Body of pancreas (tissue), 4 donors: ENCODE data around the gene IL24. TPM values are rescaled to one million over a fixed set of nuclear protein-coding genes. Genes with fewer than 3 reads are reported as not detected.

Experiments used
- ATAC-seq: fragments of 150-250 bp; one replicate; pipeline ENCODE4 v1.9.1; 2016
- DNase-seq, 4 donors: peaks; one replicate each; pipeline ENCODE4 v3.0.0-alpha.2; 2019
- H3K27ac ChIP-seq, 4 donors: fragments of 200-600 bp; sonication (generic); 1 replicate in 3 of 4; 2 replicates in 1 of 4; pipeline versions ENCODE4 v1.5.1 to v1.6.1; 2016 to 2019; ENCODE audit warnings: mild to moderate bottlenecking in 1 of 4, mixed read lengths in 1 of 4, moderate library complexity in 1 of 4
- H3K27me3 ChIP-seq, 2 donors: fragments of 200-600 bp; sonication (generic); one replicate each; pipeline ENCODE4 v1.6.0; 2016; ENCODE audit warnings: mild to moderate bottlenecking in 1 of 2
- H3K36me3 ChIP-seq, 2 donors: fragments of 200-600 bp; sonication (generic); replicated peaks in 1 of 2; 2 replicates each; pipeline ENCODE4 v1.5.1; 2016; ENCODE audit warnings: low read depth in 2 of 2; ENCODE audit not compliant: insufficient read depth in 1 of 2
- H3K4me1 ChIP-seq: fragments of 200-600 bp; sonication (generic); one replicate; pipeline ENCODE4 v1.6.0; 2016
- H3K4me3 ChIP-seq, 2 donors: fragments of 200-600 bp; sonication (generic); 1 replicate in 1 of 2; 2 replicates in 1 of 2; pipeline ENCODE4 v1.5.1; 2016 to 2019
- H3K9me3 ChIP-seq, 3 donors: fragments of 200-600 bp; sonication (generic); 1 replicate in 2 of 3; 2 replicates in 1 of 3; pipeline ENCODE4 v1.5.1; 2016
- POLR2A ChIP-seq, 3 donors: fragments of 450-650 bp; IDR thresholded peaks; one replicate each; pipeline ENCODE4 v1.6.1; 2016; ENCODE audit warnings: antibody characterized with exemption in 3 of 3, mild to moderate bottlenecking in 2 of 3
- WGBS, 2 donors: methylation state at CpG; one replicate each; pipeline ENCODE4 v1.1.5; 2017; 5-methylcytosine and 5-hydroxymethylcytosine counted together
- intact Hi-C: fragments of 100-400 bp; cut with DNase I; formaldehyde crosslinking; loops from one replicate; pipeline ENCODE4 v1.15.1; 2023
- total RNA-seq, 2 donors: library from RNA; depleted of rRNA; stranded (reverse); fragments of >200 nt; gene quantifications; one replicate each; pipeline ENCODE4 v1.1.0, GENCODE V29; 2016
- TF ChIP-seq, protein P1 (sequence below), 7 experiments: fragments of 450-650 bp in 4 of 7; fragments of 200-600 bp in 3 of 7; sonication (generic) in 3 of 7; IDR thresholded peaks; one replicate each; pipeline ENCODE4 v1.5.1; 2016 to 2019; ENCODE audit warnings: antibody characterized with exemption in 7 of 7

Gene IL24
- total RNA-seq, 2 donors from 2014 or later = not detected

DNA sequence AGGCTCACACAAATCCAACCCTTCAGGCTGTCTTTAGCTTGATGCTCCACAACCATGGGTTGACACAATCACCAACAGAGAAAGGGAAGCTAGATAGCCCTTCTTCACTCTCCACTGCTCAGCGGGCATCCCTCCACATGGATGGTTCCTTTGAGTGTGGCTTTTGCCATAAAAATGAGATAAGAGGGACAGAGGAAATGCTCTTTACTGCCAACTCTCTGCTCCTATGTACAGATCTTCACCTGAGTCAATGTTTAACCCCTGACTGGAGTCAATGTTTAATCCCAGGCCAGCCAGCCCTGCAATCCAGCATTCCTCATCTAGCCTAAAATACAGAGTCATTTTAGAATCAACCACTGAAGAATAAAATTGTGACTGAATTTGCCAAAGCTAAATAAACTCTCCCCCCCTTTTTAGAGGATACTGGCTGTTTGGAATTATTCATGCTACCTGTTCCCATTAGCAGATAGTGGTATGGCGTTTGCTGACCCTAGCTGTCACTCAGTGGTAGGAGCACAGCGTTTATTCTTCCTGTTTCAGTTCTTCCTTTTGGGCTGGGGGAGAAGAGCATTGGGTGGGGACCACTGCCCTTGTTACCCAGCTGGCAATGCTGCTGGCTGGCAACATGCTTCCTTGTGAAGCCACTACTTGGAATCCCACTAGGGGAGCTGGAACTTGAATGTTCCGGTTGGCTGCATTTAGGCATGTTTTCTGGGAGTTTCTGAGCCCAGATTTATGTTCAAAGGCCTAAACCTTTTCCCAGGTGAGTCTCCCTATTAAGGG lies 54.3 kb downstream of the IL24 start:
- Histone ChIP-seq H3K36me3 (no peaks in the 10 kb centered on the region), H3K4me1 (peaks cover 59% of the 10 kb centered on the region), H3K4me3 (no peak overlapping the region), H3K27me3 (no peaks in the 10 kb centered on the region), H3K27ac (peak overlapping the region; percentile 45 to 86 (median 74)), H3K9me3 (no peaks in the 10 kb centered on the region)
- WGBS, 2 donors = 45 to 54% methylated on average over 4 of the region's 4 CpGs
- peak; percentile 71 for ATAC-seq
- intact Hi-C loops = no loop called here
- TF ChIP-seq, protein P1, sequence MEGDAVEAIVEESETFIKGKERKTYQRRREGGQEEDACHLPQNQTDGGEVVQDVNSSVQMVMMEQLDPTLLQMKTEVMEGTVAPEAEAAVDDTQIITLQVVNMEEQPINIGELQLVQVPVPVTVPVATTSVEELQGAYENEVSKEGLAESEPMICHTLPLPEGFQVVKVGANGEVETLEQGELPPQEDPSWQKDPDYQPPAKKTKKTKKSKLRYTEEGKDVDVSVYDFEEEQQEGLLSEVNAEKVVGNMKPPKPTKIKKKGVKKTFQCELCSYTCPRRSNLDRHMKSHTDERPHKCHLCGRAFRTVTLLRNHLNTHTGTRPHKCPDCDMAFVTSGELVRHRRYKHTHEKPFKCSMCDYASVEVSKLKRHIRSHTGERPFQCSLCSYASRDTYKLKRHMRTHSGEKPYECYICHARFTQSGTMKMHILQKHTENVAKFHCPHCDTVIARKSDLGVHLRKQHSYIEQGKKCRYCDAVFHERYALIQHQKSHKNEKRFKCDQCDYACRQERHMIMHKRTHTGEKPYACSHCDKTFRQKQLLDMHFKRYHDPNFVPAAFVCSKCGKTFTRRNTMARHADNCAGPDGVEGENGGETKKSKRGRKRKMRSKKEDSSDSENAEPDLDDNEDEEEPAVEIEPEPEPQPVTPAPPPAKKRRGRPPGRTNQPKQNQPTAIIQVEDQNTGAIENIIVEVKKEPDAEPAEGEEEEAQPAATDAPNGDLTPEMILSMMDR (IDR thresholded peaks at IDR 0.05) = peak in 1 of 7 experiments; percentile 10
- no peak for TF ChIP-seq POLR2A (IDR thresholded peaks at IDR 0.05)
- peak in 3 of 4 donors; percentile 39 to 58 (median 46) for DNase-seq

DNA sequence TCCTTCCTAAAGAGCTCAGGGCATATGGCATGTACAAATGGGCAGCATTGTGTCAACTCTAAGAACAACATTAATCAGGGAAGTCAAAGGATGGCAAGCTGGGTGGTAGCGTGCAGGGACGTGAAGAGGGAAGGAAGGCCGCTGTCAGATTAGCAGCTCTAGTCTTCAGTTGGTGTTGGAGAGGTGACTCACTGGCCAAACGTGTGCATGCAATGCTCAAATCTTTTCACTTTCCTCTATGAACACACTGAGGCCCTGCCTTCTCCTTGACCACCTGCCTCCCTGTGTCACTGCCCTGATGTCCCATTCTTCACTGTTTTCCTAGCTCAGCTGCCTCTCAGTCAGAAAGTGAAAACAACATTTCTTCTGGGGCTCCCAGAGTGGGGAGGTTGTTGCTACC lies 54.9 kb downstream of the IL24 start:
- Histone ChIP-seq H3K36me3 (no peaks in the 10 kb centered on the region), H3K27me3 (no peaks in the 10 kb centered on the region), H3K4me3 (no peak overlapping the region), H3K27ac (peak overlapping the region; percentile 45 to 86 (median 74)), H3K9me3 (no peaks in the 10 kb centered on the region), H3K4me1 (peaks cover 59% of the 10 kb centered on the region)
- WGBS, 2 donors = 47 to 55% methylated on average over 4 of the region's 4 CpGs
- intact Hi-C loops = no loop called here
- DNase-seq (peak in 1 of 4 donors; percentile 46), ATAC-seq (peak; percentile 28)
- no peak for TF ChIP-seq POLR2A (IDR thresholded peaks at IDR 0.05)
- TF ChIP-seq, protein P1 (IDR thresholded peaks at IDR 0.05) = no peak

DNA sequence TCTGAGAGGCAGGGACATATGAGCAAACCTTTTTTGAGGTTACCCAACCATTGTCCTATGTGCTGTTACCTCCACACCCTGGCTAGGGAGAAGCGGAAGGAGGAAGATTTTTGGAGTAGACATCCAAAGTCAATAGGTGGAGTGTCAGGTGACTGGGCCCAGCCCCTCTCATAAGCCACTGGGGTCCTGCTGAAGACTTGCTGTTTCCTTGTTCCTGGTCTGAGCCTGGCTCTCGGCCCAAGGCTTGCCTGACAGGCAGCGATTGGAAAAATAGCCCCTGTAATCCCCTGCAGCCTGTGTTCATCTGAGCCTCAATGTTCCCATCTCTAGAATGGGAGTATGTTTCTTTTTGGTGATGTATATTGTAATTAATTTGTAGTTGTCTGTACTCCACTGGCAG lies 55.9 kb downstream of the IL24 start:
- peak in 3 of 4 donors; percentile 26 to 43 (median 30) for DNase-seq

DNA sequence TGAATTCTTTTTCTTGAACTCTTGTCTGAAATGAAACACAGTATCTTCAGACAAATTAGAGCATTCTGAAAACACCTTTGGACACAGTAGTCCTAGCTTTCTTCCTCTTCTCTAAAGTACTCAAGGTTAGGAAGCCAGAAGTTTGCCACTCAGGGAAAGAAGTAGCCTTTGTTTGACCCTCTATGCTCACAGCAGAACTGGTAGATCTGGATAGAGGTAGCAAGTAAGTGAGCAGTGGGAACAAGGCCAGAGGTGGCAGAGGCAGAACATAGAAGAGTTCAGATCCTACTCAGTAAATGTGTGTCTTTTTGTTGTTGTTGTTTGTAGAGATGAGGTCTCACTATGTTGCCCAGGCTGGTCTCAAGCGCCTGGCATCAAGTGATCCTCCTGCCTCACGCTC lies 56.4 kb downstream of the IL24 start:
- Histone ChIP-seq H3K4me3 (no peak overlapping the region), H3K27me3 (no peaks in the 10 kb centered on the region), H3K9me3 (no peaks in the 10 kb centered on the region), H3K27ac (peak overlapping the region in 3 of 4 donors; percentile 34 to 86 (median 81)), H3K4me1 (peaks cover 59% of the 10 kb centered on the region), H3K36me3 (no peaks in the 10 kb centered on the region)
- no peak for ATAC-seq
- DNase-seq = peak in 2 of 4 donors; percentile 29 to 44
- intact Hi-C loops = no loop called here
- TF ChIP-seq POLR2A (IDR thresholded peaks at IDR 0.05) = no peak
- TF ChIP-seq, protein P1 (IDR thresholded peaks at IDR 0.05) = no peak
- 86 to 100% methylated on average over 1 to 2 of the region's 2 CpGs for WGBS, 2 donors

More for the DNA sequence above, 55.9 kb downstream of the IL24 start:
- TF ChIP-seq, protein P1 (IDR thresholded peaks at IDR 0.05) = no peak
- TF ChIP-seq POLR2A (IDR thresholded peaks at IDR 0.05) = no peak
- peak; percentile 16 for ATAC-seq
- no peaks in the 10 kb centered on the region for H3K9me3 ChIP-seq
- intact Hi-C loops = no loop called here
- no peaks in the 10 kb centered on the region for H3K36me3 ChIP-seq
- H3K27ac ChIP-seq = peak overlapping the region in 3 of 4 donors; percentile 68 to 86 (median 81)
- WGBS, 2 donors = 57 to 62% methylated on average over 3 of the region's 3 CpGs
- H3K4me3 ChIP-seq = no peak overlapping the region
- no peaks in the 10 kb centered on the region for H3K27me3 ChIP-seq
- peaks cover 59% of the 10 kb centered on the region for H3K4me1 ChIP-seq

Other genes with a start within 250 kb of the IL24 start
- gene MAPKAPK2, start 212.5 kb upstream of the IL24 start, total RNA-seq = 10 to 100 TPM; 29.1 to 46.5 TPM
- gene IL19, start 126.7 kb upstream of the IL24 start, total RNA-seq = not detected
- 1 to 10 TPM in 1 of 2 donors, not detected in 1; 1.0 TPM for gene IL10, start 124.9 kb upstream of the IL24 start, total RNA-seq
- not detected for gene IL20, start 31.8 kb upstream of the IL24 start, total RNA-seq
- gene FCMR, start 24.5 kb downstream of the IL24 start, total RNA-seq = 1 to 10 TPM in 1 of 2 donors, not detected in 1; 2.3 TPM
- gene PIGR, start 49.0 kb downstream of the IL24 start, total RNA-seq = 10 to 100 TPM; 14.8 to 45.1 TPM
- not detected for gene FCAMR, start 73.0 kb downstream of the IL24 start, total RNA-seq
- gene C1orf116, start 135.3 kb downstream of the IL24 start, total RNA-seq = 10 to 100 TPM; 11.2 to 23.3 TPM
- 1 to 10 TPM; 5.4 to 5.9 TPM for gene YOD1, start 153.8 kb downstream of the IL24 start, total RNA-seq
- 1 to 10 TPM; 4.9 to 9.3 TPM for gene PFKFB2, start 155.8 kb downstream of the IL24 start, total RNA-seq
- gene C4BPB, start 191.4 kb downstream of the IL24 start, total RNA-seq = 10 to 100 TPM in 1 of 2 donors, not detected in 1; 11.9 TPM
- gene C4BPA, start 206.8 kb downstream of the IL24 start, total RNA-seq = 10 to 100 TPM in 1 of 2 donors, 1 to 10 TPM in 1; 8.9 to 23.1 TPM